Bronchial epithelial cell (primary cell): ENCODE data around the gene CDK14. TPM values are rescaled to one million over a fixed set of nuclear protein-coding genes. Genes with fewer than 3 reads are reported as not detected.
"Not testable (repeated sequence)": the region's sequence is repeated elsewhere in the genome, so short reads cannot be mapped to it uniquely, and the experiment has no call there.

ENCODE experiments used
- DNase-seq: peaks from one replicate; pipeline ENCODE4 v3.0.0-alpha.2; 2010; ENCODE audit warnings: low read depth
- FAIRE-seq: peaks from 2 replicates; lab custom pipeline; 2011; peaks lifted over from hg19 to GRCh38; lab: Jason Lieb, UNC
- H3K27me3 ChIP-seq: 2 replicates; pipeline ENCODE4 v1.5.1; 2011; ENCODE audit warnings: low read length; ENCODE audit not compliant: control insufficient read depth, insufficient read depth
- H3K36me3 ChIP-seq: 2 replicates; pipeline ENCODE4 v1.5.1; 2011; ENCODE audit warnings: low read length; ENCODE audit not compliant: control insufficient read depth, insufficient read depth
- H3K4me3 ChIP-seq: 2 replicates; pipeline ENCODE4 v1.5.1; 2011; ENCODE audit warnings: mild to moderate bottlenecking, low read depth, low read length, control low read depth
- CTCF ChIP-seq: IDR thresholded peaks from 2 replicates; pipeline ENCODE4 v1.5.1; 2011; ENCODE audit warnings: mild to moderate bottlenecking, moderate library complexity, low read length, control low read depth, inconsistent platforms; ENCODE audit not compliant: insufficient read depth, severe bottlenecking
- total RNA-seq: library from RNA; depleted of rRNA; stranded (reverse); fragments of >200 nt; gene quantifications from 2 replicates; pipeline ENCODE4 v1.2.1, GENCODE V29; 2014

The CDK14 gene
- total RNA-seq, 1 donor from 2014 or later, result 8.7 TPM

GRCh38 chr7:90625051-90625450 lies 28.9 kb downstream of the CDK14 start:
- FAIRE-seq (no peak), DNase-seq (peak; percentile 17)
- Histone ChIP-seq H3K36me3 (no peaks in the 10 kb centered on the region), H3K4me3 (no peak overlapping the region), H3K27me3 (no peaks in the 10 kb centered on the region)
- no peak for TF ChIP-seq CTCF

GRCh38 chr7:90625562-90625961 lies 29.4 kb downstream of the CDK14 start:
- Histone ChIP-seq H3K4me3 (no peak overlapping the region), H3K36me3 (no peaks in the 10 kb centered on the region), H3K27me3 (no peaks in the 10 kb centered on the region)
- no peak for TF ChIP-seq CTCF
- DNase-seq (no peak), FAIRE-seq (no peak)

GRCh38 chr7:90626013-90626412 lies 29.9 kb downstream of the CDK14 start:
- Histone ChIP-seq H3K4me3 (no peak overlapping the region), H3K27me3 (no peaks in the 10 kb centered on the region), H3K36me3 (no peaks in the 10 kb centered on the region)
- FAIRE-seq (no peak), DNase-seq (peak; percentile 47)
- TF ChIP-seq CTCF, result no peak

GRCh38 chr7:90629297-90629918 lies 33.3 kb downstream of the CDK14 start:
- Histone ChIP-seq H3K4me3 (no peak overlapping the region), H3K36me3 (no peaks in the 10 kb centered on the region), H3K27me3 (no peaks in the 10 kb centered on the region)
- FAIRE-seq (no peak), DNase-seq (peak; percentile 67)
- TF ChIP-seq CTCF, result peak; percentile 57

- DNase-seq, result no peak
- Histone ChIP-seq H3K27me3 (no peaks in the 10 kb centered on the region), H3K4me3 (no peak overlapping the region), H3K36me3 (no peaks in the 10 kb centered on the region)
- TF ChIP-seq CTCF, result no peak
- no peak for FAIRE-seq
These were observed 35.4 kb downstream of the CDK14 start for GRCh38 chr7:90631502-90631901.

- not testable (repeated sequence) for H3K4me3 ChIP-seq, FAIRE-seq, H3K36me3 ChIP-seq, H3K27me3 ChIP-seq, DNase-seq
These were observed 43.6 kb downstream of the CDK14 start for GRCh38 chr7:90639683-90640082.
